Stimulated activated CD4-positive, alpha-beta T cell treated with anti-CD3 and anti-CD28 coated beads, TNF-alpha, amount 100 ng/mL, for 48 hours (primary cell): ENCODE data around the gene MELTF.

Experiments
- DNase-seq, 3 donors: peaks; one replicate each; pipeline ENCODE4 v3.0.0-alpha.2; 2020; ENCODE audit warnings: low read depth in 3 of 3

MELTF gene

GRCh38 chr3:197010556-197011351, 18.9 kb downstream of the MELTF start:
- no peak for DNase-seq

- no peak for DNase-seq
Observed at GRCh38 chr3:197009532-197010019, 20.0 kb downstream of the MELTF start.

- no peak for DNase-seq
Observed at GRCh38 chr3:197008436-197009209, 21.0 kb downstream of the MELTF start.

DNA sequence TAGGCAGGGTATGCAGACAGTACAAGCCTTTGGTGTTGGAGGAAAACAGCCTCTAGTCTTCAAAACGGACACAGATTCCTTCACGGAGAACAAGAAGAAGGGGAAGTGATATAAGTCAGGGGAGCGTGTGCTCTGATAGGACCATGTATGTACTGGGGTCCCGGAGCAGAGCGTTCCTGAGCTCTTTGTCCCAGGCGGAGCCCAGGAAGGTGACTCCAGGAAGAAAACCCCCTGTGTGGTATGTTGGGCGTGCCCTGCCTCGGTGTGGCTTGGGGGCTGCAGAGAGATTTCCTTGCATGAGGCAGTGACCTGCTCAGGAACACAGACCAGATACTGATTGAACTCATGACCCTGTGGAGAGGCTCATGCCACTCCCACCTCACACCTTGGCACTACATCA, 21.7 kb downstream of the MELTF start:
- DNase-seq = no peak

GRCh38 chr3:197007296-197007940, 22.2 kb downstream of the MELTF start:
- DNase-seq = no peak

- no peak for DNase-seq
Observed at GRCh38 chr3:197006860-197007259, 22.8 kb downstream of the MELTF start.

DNA sequence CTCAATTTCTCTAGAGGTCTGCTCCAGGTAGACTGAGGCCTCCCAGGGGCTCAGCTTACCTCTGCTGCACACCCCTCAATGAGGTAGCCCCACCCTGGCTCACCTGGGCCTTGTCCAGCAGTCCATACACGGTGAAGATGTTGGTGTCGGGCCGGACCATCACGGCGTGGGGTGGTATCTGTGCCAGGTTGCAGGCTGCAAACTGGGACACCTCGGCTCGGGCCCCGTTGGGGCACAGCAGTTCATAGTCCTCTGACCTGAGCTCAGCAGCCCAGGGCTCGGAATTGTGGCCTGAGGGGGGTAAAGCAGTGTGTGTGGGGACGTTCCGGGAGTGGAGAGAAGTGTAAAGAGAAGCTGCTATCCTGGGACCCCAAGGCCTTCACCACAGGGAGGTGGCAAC, 23.2 kb downstream of the MELTF start:
- DNase-seq = no peak

- DNase-seq = peak in 1 of 3 donors; percentile 24
Observed at GRCh38 chr3:197003461-197004385, 25.9 kb downstream of the MELTF start.

DNA sequence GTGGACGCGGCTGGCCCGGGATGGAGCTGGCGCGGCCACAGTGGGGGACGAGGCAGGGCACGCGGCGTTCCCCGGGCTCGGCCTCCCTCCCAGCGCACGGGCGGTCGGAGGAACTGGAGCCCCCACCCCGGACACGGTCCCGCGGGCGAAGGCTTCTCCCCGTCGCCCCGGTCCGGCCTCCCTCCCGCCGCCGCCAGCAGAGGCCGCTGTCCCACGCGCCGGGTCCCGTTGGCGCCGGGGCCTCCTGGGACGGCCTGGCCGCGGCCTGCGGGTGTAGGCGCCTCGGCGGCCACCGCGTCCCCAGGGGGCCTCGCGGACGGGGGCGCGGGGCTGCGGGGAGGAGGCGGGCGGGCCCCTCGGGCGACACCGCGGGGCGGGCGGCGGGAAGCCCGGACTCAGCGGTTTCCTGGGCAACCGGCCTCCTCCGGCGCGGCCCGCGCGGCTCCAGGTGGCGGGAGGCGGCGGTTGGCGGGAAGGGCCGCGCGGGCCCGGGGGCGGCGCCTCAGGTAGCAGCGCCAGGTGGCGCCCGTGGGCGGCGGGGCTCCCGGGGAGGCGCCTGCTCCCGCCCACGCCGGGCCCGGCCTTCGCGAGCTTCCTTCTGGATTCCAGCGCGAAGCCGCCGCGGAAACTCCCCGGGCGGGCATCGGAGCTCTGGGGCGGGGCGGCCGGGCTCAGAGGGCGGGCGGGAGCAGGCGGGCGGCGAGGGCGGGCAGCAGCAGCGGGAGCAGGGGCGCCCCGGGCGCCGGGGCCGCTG, 26.7 kb downstream of the MELTF start:
- peak; percentile 61 to 72 (median 70) for DNase-seq

- DNase-seq = no peak
Observed at GRCh38 chr3:197001972-197002700, 27.5 kb downstream of the MELTF start.

DNA sequence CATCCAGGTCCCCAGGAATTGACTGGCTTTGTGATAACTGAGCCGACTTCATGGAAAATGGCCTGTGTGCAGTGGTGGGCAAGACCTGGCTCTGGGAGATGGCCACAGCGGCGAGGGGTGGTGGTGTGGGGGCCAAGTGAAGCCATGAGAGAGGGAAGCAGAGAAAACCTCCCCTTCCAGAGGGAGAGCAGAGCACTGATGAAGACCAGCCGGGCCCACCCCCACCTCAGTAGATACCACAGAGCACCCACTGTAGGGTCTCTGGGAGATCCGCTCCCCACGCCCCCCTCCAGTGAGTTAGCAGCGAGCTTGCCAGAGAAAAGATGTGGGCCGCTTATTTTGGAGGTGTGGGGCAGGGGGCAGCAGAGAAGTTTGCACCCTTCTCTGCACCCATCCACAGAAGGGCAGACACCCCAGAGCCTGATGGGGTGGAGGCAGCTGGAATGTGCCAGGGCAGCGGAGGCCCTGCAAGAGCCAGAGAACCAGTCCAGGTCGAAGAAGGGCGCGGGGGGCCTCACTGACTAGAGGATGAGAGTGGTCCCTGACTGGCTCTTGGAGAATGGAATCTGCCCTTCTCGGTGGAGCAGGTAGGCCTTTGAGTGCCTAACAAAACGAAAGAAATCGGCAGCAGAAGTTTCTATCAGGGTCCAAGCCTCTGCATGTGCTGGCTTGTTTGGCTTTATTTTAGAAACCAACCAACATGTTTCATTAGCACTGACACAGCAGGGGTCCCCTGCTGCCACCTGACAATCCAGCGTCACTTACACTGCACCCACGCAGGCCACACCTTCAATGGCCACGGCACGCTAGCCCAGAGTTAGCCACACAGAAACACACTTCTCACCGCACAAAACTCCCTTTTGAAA, 28.3 kb downstream of the MELTF start:
- no peak for DNase-seq

DNA sequence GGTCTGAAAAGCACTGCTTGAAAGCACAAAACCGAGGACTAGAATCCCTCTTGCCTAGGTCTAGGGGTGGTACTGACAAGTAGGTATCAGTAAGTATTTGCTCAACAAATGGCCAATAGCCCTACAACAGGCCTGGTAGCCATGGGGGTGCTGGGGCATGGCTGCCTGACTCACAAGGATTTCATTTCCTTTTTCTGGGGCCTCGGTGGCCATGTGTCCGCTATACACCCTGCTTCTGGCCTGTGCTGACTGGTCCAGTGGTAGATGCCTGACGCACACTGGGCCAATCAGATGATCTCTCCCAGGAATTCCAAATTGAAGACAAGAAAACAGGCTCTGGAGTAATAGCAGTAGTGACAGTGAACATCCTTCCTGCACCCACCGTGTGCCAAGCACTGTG, 29.4 kb downstream of the MELTF start:
- no peak for DNase-seq

DNA sequence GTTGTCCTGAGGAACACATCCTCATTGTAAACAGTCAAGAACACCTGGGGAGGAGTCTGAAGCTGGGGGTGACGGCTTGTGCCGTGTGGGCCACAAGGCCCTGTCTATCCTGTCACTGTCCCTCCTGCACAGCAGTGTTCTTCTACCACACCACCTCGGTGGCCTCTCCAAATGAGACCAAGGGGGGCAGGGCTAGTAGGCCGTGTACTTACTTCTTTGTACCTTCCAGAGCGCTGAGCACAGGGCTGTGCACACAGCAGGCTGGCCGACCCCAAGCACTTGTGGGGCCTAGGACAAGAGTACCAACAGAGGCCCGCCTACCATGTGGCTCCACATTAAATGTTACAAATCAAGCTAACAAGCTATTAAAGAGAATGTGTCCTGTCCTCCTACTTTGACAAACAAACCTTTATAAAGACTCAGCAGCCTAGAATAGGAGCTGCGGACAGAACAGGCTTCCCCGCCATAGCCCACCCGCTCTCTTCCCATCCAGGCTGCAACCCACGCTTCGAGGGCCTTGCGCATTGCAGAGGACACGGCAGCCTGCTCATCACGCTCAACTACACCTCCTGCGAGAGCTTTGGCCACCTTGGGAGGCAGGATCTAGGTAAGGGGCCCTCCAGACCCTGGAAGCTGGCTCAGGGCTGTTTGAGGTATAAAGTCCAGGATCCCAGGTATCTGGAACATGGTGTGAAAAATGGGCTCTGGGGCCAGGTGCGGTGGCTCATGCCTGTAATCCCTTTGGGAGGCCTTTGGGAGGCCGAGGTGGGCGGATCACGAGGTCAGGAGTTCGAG, 30.5 kb downstream of the MELTF start:
- no peak for DNase-seq

- no peak for DNase-seq
Observed at GRCh38 chr3:196997311-196997710, 32.3 kb downstream of the MELTF start.

DNA sequence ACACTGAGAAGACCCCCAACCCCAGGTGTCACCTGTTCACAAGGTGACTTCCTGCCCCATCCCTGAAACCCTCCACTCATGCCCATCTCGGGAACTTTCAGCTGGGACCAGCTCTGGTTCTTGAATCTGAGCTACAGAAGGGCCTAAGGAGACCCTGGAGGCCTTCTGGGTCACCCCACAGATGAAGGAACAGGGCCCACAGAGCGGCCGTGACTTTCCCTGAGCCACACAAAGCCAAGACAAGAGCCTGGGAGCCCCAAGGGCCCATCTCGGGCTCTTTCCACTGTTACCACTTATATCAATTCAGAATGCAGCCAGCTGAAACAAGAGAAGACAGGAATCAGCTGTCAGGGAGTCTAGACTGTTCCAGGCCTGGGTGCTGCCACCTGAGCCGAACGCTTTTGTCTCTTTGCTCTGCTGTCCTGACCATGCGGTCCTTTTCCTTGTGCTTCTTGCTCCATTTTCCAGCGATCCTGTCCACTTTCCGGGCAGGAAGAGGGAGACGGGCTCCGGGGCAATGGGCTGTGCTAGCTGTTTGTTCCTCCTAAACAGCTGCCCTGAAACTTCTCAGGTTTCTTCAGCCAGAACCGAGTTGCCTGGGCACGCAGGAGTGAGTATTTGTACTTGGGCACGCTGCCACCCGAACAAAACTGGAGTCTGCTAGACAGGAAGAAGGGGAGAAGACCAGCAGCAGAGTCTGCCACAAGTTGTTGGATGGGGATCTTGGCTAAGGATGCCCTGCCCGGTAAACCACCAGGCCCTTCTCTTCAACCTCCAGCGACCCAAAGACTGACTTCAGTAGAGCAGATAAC, 33.0 kb downstream of the MELTF start:
- no peak for DNase-seq

GRCh38 chr3:196995646-196996355, 33.8 kb downstream of the MELTF start:
- no peak for DNase-seq

GRCh38 chr3:196995027-196995426, 34.6 kb downstream of the MELTF start:
- DNase-seq = no peak
